PC-9 (cell line): ENCODE data around the gene MRPL48. TPM values are rescaled to one million over a fixed set of nuclear protein-coding genes. Genes with fewer than 3 reads are reported as not detected.

ENCODE experiments used
- BruUV-seq: library from RNA; stranded (reverse); fragments of 400-500 nt; replicated peaks from 2 replicates; lab custom pipeline; 2021; lab: Mats Ljungman, UMichigan
- CTCF ChIA-PET: fragments of 300-600 bp; sonication (Branson Sonifier 250); formaldehyde crosslinking; loops from one replicate; lab custom pipeline; 2022; ENCODE audit warnings: antibody characterized with exemption; lab: Charles Lee
- POLR2A ChIA-PET: fragments of 300-600 bp; sonication (Branson Sonifier 250); formaldehyde crosslinking; loops from one replicate; lab custom pipeline; 2022; ENCODE audit warnings: antibody characterized with exemption; ENCODE audit not compliant: unreplicated experiment; lab: Charles Lee
- DNase-seq, 2 experiments: peaks; one replicate each; pipeline versions ENCODE4 v3.0.0 to v3.0.0-alpha.2; 2015 to 2022; ENCODE audit warnings: mixed read lengths in 1 of 2
- H2AFZ ChIP-seq: fragments of 200-600 bp; sonication (generic); 2 replicates; pipeline ENCODE4 v1.8.1; 2017; ENCODE audit warnings: antibody characterized with exemption
- H3F3A ChIP-seq: fragments of 200-600 bp; sonication (generic); 2 replicates; pipeline ENCODE4 v1.8.1; 2017; ENCODE audit warnings: antibody characterized with exemption, mild to moderate bottlenecking, low read depth; ENCODE audit not compliant: insufficient read depth
- H3K27ac ChIP-seq: fragments of 200-600 bp; sonication (generic); 2 replicates; pipeline ENCODE4 v1.6.1; 2016; ENCODE audit warnings: mixed run types
- H3K27me3 ChIP-seq: fragments of 200-600 bp; sonication (generic); 2 replicates; pipeline ENCODE4 v1.6.1; 2016; ENCODE audit warnings: low read depth, mixed run types; ENCODE audit not compliant: insufficient read depth
- H3K36me3 ChIP-seq: fragments of 200-600 bp; sonication (generic); 2 replicates; pipeline ENCODE4 v1.6.1; 2016; ENCODE audit warnings: low read depth, mixed run types
- H3K4me1 ChIP-seq: fragments of 200-600 bp; sonication (generic); replicated peaks from 2 replicates; pipeline ENCODE4 v1.6.1; 2016; ENCODE audit warnings: mixed run types; ENCODE audit not compliant: insufficient read depth
- H3K4me2 ChIP-seq: fragments of 200-600 bp; sonication (generic); 2 replicates; pipeline ENCODE4 v1.6.1; 2017; ENCODE audit warnings: mixed run types
- H3K4me3 ChIP-seq: fragments of 200-600 bp; sonication (generic); 2 replicates; pipeline ENCODE4 v1.6.1; 2016; ENCODE audit warnings: mixed run types
- H3K79me2 ChIP-seq: fragments of 200-600 bp; sonication (generic); 2 replicates; pipeline ENCODE4 v1.6.1; 2017; ENCODE audit warnings: low read depth, mixed run types
- H3K9me2 ChIP-seq: fragments of 200-600 bp; sonication (generic); 2 replicates; pipeline ENCODE4 v1.8.1; 2017; ENCODE audit warnings: mild to moderate bottlenecking; ENCODE audit not compliant: insufficient read depth
- H3K9me3 ChIP-seq: fragments of 200-600 bp; sonication (generic); 2 replicates; pipeline ENCODE4 v1.8.1; 2016; ENCODE audit warnings: low read depth; ENCODE audit not compliant: insufficient read depth
- H4K20me1 ChIP-seq: fragments of 200-600 bp; sonication (generic); 2 replicates; pipeline ENCODE4 v1.8.1; 2017; ENCODE audit not compliant: insufficient read depth
- EZH2 ChIP-seq: fragments of 200-600 bp; sonication (generic); IDR thresholded peaks from 2 replicates; pipeline ENCODE4 v1.8.0; 2017; ENCODE audit warnings: antibody characterized with exemption, low read depth
- intact Hi-C: fragments of 100-400 bp; cut with micrococcal nuclease; formaldehyde crosslinking; loops from one replicate; pipeline ENCODE4 v1.10.0; 2022; ENCODE audit not compliant: unreplicated experiment
- total RNA-seq: library from RNA; stranded (reverse); gene quantifications from 2 replicates; pipeline ENCODE4 v1.2.3, GENCODE V29; 2021
- TF ChIP-seq, protein P1 (sequence below): fragments of 200-600 bp; sonication (generic); conservative IDR thresholded peaks from 2 replicates; pipeline ENCODE4 v1.6.1; 2017; ENCODE audit warnings: mixed run types, antibody characterized with exemption, mild to moderate bottlenecking, moderate library complexity

Gene MRPL48
- total RNA-seq, 1 experiment from 2014 or later: 64.5 TPM

DNA sequence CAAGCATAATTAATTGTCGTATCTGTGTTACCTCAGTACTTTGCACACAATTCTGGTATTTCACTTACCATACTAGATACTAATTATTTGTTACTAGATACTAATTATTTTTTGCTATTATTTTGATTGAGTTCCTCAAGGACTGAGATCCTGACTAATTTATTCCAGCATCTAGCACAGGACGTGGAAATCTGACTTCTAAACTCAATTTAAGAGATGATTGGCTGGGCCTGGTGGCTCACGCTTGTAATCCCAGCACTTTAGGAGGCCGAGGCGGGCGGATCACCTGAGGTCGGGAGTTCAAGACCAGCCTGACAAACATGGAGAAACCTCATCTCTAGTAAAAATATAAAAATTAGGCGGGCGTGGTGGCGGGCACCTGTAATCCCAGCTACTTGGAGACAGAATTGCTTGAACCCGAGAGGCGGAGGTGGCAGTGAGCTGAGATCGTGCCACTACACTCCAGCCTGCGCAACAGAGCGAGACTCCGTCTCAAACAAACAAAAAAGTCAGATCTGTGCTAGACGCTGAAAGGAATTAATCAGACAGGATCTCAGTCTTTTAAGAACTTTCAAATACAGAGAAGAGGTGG lies 527 bp upstream of the MRPL48 start:
- Histone ChIP-seq H3K4me2 (peak overlapping the region; percentile 91), H3K27ac (peak overlapping the region; percentile 92), H3K4me3 (peak overlapping the region; percentile 78), H2AFZ (peak overlapping the region; percentile 93), H4K20me1 (no peaks in the 10 kb centered on the region), H3F3A (peaks cover 44% of the 10 kb centered on the region; the same call in 1 of the 2 replicates), H3K4me1 (peaks cover 36% of the 10 kb centered on the region), H3K9me2 (0 out of 2 replicates have a peak, but pooled peaks cover 3% of the 10 kb centered on the region), H3K79me2 (peaks cover 33% of the 10 kb centered on the region), H3K27me3 (no peaks in the 10 kb centered on the region), H3K9me3 (no peaks in the 10 kb centered on the region), H3K36me3 (peaks cover 7% of the 10 kb centered on the region; the same call in 1 of the 2 replicates)
- BruUV-seq: TSS peak; percentile 85
- peak in 1 of 2 experiments; percentile 6 for DNase-seq
- TF ChIP-seq, protein P1, sequence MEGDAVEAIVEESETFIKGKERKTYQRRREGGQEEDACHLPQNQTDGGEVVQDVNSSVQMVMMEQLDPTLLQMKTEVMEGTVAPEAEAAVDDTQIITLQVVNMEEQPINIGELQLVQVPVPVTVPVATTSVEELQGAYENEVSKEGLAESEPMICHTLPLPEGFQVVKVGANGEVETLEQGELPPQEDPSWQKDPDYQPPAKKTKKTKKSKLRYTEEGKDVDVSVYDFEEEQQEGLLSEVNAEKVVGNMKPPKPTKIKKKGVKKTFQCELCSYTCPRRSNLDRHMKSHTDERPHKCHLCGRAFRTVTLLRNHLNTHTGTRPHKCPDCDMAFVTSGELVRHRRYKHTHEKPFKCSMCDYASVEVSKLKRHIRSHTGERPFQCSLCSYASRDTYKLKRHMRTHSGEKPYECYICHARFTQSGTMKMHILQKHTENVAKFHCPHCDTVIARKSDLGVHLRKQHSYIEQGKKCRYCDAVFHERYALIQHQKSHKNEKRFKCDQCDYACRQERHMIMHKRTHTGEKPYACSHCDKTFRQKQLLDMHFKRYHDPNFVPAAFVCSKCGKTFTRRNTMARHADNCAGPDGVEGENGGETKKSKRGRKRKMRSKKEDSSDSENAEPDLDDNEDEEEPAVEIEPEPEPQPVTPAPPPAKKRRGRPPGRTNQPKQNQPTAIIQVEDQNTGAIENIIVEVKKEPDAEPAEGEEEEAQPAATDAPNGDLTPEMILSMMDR: no peak
- TF ChIP-seq EZH2: no peak
- CTCF ChIA-PET: no interaction called here
- intact Hi-C loops: loop anchor here (1.0 kb wide), 1 partner anchor 8 kb away; no protein-coding TSS in a partner anchor
- POLR2A ChIA-PET: interaction anchor here (0.6 to 1.2 kb wide), 3 partner anchors 26 to 239 kb away, joined by 3 to 7 read pairs (median 7); partner anchors contain the start of gene RAB6A

DNA sequence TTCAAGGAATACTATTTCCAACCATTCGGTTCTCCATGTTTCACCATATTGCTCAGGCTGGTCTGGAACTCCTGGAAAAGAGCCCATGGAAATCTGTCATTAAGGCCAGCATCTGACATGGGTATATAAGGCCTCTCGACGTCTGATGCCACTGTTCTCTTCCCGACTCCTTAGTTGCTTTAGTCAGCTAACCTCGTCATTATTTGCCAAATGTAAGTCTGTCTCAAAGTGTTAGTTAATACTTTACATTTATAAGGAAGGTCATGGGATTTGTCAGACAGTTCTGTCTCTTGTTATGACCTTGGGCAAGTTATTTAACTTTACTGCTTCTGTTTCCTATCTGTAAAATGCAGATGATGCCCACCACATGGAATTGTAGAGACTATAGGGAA lies 1.6 kb downstream of the MRPL48 start:
- POLR2A ChIA-PET: no interaction called here
- intact Hi-C loops: no loop called here
- TF ChIP-seq, protein P1: no peak
- TF ChIP-seq EZH2: no peak

DNA sequence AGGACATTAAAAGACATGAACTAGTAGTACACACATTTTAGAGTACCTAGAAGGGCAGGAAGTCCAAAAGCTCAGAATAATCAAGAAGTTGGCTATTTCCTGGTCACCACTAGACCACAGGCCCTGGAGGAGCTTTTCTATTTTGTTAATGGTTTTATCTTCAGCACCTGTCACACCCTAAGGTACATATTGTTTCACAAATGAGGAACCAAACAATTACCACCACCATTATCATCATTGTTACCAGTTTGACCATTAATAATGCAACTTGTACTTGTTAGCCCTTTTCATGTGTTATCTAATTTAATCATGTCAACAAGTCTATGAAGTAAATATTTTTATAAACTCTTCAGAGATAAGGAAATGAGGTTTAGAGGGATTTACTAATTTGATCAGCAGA lies 4.9 kb downstream of the MRPL48 start:
- H3K79me2 ChIP-seq: peaks cover 49% of the 10 kb centered on the region
- intact Hi-C loops: no loop called here

More for the DNA sequence above, 1.6 kb downstream of the MRPL48 start:
- DNase-seq: no peak
- Histone ChIP-seq H3K27ac (peak overlapping the region; percentile 92), H4K20me1 (no peaks in the 10 kb centered on the region), H3K27me3 (no peaks in the 10 kb centered on the region), H3K9me3 (no peaks in the 10 kb centered on the region), H3K4me2 (peak overlapping the region; percentile 91), H3K9me2 (no peaks in the 10 kb centered on the region), H3F3A (peaks cover 38% of the 10 kb centered on the region; the same call in 1 of the 2 replicates), H3K4me1 (peaks cover 27% of the 10 kb centered on the region), H3K36me3 (peaks cover 10% of the 10 kb centered on the region; the same call in 1 of the 2 replicates), H3K4me3 (peak overlapping the region; percentile 78; the same call in 1 of the 2 replicates), H2AFZ (no peak overlapping the region), H3K79me2 (peaks cover 47% of the 10 kb centered on the region)
- BruUV-seq: no TSS peak
- CTCF ChIA-PET: no interaction called here

More for the DNA sequence above, 4.9 kb downstream of the MRPL48 start:
- ChIA-PET CTCF (interaction anchor here (0.6 kb wide), 1 partner anchor 13 kb away, joined by 3 read pairs; no protein-coding TSS in a partner anchor), POLR2A (no interaction called here)
- Histone ChIP-seq H3K27me3 (no peaks in the 10 kb centered on the region), H3K36me3 (peaks cover 10% of the 10 kb centered on the region; the same call in 1 of the 2 replicates), H4K20me1 (no peaks in the 10 kb centered on the region), H3F3A (peaks cover 17% of the 10 kb centered on the region; the same call in 1 of the 2 replicates), H3K4me2 (no peak overlapping the region), H2AFZ (no peak overlapping the region), H3K27ac (no peak overlapping the region), H3K4me1 (peaks cover 10% of the 10 kb centered on the region), H3K9me3 (no peaks in the 10 kb centered on the region), H3K4me3 (no peak overlapping the region), H3K9me2 (no peaks in the 10 kb centered on the region)
- no peak for TF ChIP-seq EZH2
- TF ChIP-seq, protein P1: no peak
- no peak for DNase-seq
- no TSS peak for BruUV-seq
